Measurements from ENCODE around the gene ADGRV1.
"Not testable (repeated sequence)": the region's sequence is repeated elsewhere in the genome, so short reads cannot be mapped to it uniquely, and the experiment has no call there.

- not testable (repeated sequence) for TF ChIP-seq POLR2AphosphoS5 (IDR thresholded peaks at IDR 0.05; ENCODE audit: low read depth, low read length); POLR2A (IDR thresholded peaks at IDR 0.05; ENCODE audit: low read depth, low read length); TAF1 (IDR thresholded peaks at IDR 0.05; ENCODE audit: borderline replicate concordance, low read depth, low read length)
Measured at GRCh38 chr5:91063098-91063690, 504.6 kb downstream of the ADGRV1 start.
